CD8-positive, alpha-beta memory T cell (primary cell): Measurements from ENCODE around the gene CCNF. TPM values are rescaled to one million over a fixed set of nuclear protein-coding genes. Genes with fewer than 3 reads are reported as not detected.
"Not testable (repeated sequence)": the region's sequence is repeated elsewhere in the genome, so short reads cannot be mapped to it uniquely, and the experiment has no call there.

ENCODE experiments used
- CTCF ChIA-PET: fragments of 350-600 bp; sonication (Branson Sonifier 250); formaldehyde crosslinking; loops from one replicate; lab custom pipeline; 2021; ENCODE audit warnings: antibody characterized with exemption; lab: Charles Lee
- POLR2A ChIA-PET: fragments of 350-600 bp; sonication (Branson Sonifier 250); formaldehyde crosslinking; loops from one replicate; lab custom pipeline; 2021; ENCODE audit warnings: antibody characterized with exemption; lab: Charles Lee
- DNase-seq, 5 donors: peaks; one replicate each; pipeline versions ENCODE4 v3.0.0 to v3.0.0-alpha.2; 2020 to 2022; ENCODE audit warnings: mixed read lengths in 1 of 5
- H3K27ac ChIP-seq: one replicate; pipeline ENCODE4 v1.7.0; 2013; ENCODE audit warnings: low read depth, mild to moderate bottlenecking, low read length, moderate library complexity
- H3K27me3 ChIP-seq: 2 replicates; pipeline ENCODE4 v1.7.0; 2013; ENCODE audit warnings: low read length, mild to moderate bottlenecking; ENCODE audit not compliant: insufficient read depth, poor library complexity, severe bottlenecking
- H3K36me3 ChIP-seq: 2 replicates; pipeline ENCODE4 v1.7.0; 2013; ENCODE audit warnings: mild to moderate bottlenecking, low read length, moderate library complexity; ENCODE audit not compliant: insufficient read depth
- H3K4me1 ChIP-seq: 2 replicates; pipeline ENCODE4 v1.7.0; 2013; ENCODE audit warnings: mild to moderate bottlenecking, low read length, moderate library complexity; ENCODE audit not compliant: insufficient read depth
- H3K4me3 ChIP-seq: 2 replicates; pipeline ENCODE4 v1.7.0; 2013; ENCODE audit warnings: mild to moderate bottlenecking, low read length
- H3K9me3 ChIP-seq: 2 replicates; pipeline ENCODE4 v1.7.0; 2013; ENCODE audit warnings: mild to moderate bottlenecking, low read length
- H3K27ac Mint-ChIP-seq, 8 donors: one replicate each; pipeline ENCODE4 v1.8.0; 2020 to 2021; ENCODE audit warnings: mixed read lengths in 8 of 8, mild to moderate bottlenecking in 6 of 8, inconsistent platforms in 3 of 8, moderate library complexity in 3 of 8
- H3K27me3 Mint-ChIP-seq, 2 donors: one replicate each; pipeline ENCODE4 v1.8.0; 2020 to 2021; ENCODE audit warnings: mixed read lengths in 2 of 2, mild to moderate bottlenecking in 1 of 2, moderate library complexity in 1 of 2
- H3K36me3 Mint-ChIP-seq, 3 donors: one replicate each; pipeline ENCODE4 v1.8.0; 2020 to 2021; ENCODE audit warnings: mixed read lengths in 3 of 3, inconsistent platforms in 1 of 3, mild to moderate bottlenecking in 1 of 3
- H3K4me1 Mint-ChIP-seq, 3 donors: one replicate each; pipeline ENCODE4 v1.8.0; 2020 to 2021; ENCODE audit warnings: mixed read lengths in 3 of 3, inconsistent platforms in 1 of 3, mild to moderate bottlenecking in 1 of 3
- H3K4me3 Mint-ChIP-seq, 7 donors: one replicate each; pipeline ENCODE4 v1.8.0; 2020 to 2021; ENCODE audit warnings: mixed read lengths in 7 of 7, mild to moderate bottlenecking in 6 of 7, moderate library complexity in 4 of 7, inconsistent platforms in 2 of 7
- H3K9me3 Mint-ChIP-seq, 5 donors: one replicate each; pipeline ENCODE4 v1.8.0; 2020 to 2022; ENCODE audit warnings: mixed read lengths in 5 of 5, mild to moderate bottlenecking in 3 of 5, moderate library complexity in 2 of 5, inconsistent platforms in 1 of 5
- polyA plus RNA-seq: library from polyadenylated mRNA; unstranded; fragments of 300-500 nt; fragmentation: Illumina TruSeq; gene quantifications from one replicate; pipeline ENCODE4 v1.2.3, GENCODE V29; 2021
- total RNA-seq, 2 experiments: library from RNA; stranded (reverse); gene quantifications; one replicate each; pipeline ENCODE4 v1.2.3, GENCODE V29; 2021

CCNF gene
- total and polyA plus RNA-seq, 3 experiments from 2014 or later: 2.6 to 30.8 (median 30.5) TPM

GRCh38 chr16:2439598-2439997, 10.4 kb downstream of the CCNF start:
- H3K36me3 Mint-ChIP-seq: peaks cover 0 to 29% (median 7%) of the 10 kb centered on the region in 3 donors
- H3K27me3 ChIP-seq: no peaks in the 10 kb centered on the region
- DNase-seq: peak in 1 of 5 donors; percentile 3
- no peaks in the 10 kb centered on the region for H3K9me3 ChIP-seq
- no peaks in the 10 kb centered on the region for H3K4me1 ChIP-seq
- H3K4me3 Mint-ChIP-seq: no peak overlapping the region
- no peaks in the 10 kb centered on the region for H3K27me3 Mint-ChIP-seq
- H3K36me3 ChIP-seq: no peaks in the 10 kb centered on the region
- POLR2A ChIA-PET: no interaction called here
- H3K27ac Mint-ChIP-seq: peak overlapping the region in 4 of 8 donors; percentile 31 to 84 (median 56)
- H3K4me1 Mint-ChIP-seq: peaks cover 6 to 13% (median 9%) of the 10 kb centered on the region in 3 donors
- no peak overlapping the region for H3K4me3 ChIP-seq
- no peak overlapping the region for H3K27ac ChIP-seq
- CTCF ChIA-PET: interaction anchor here (1.5 kb wide), 1 partner anchor 10 kb away, joined by 4 read pairs; the partner anchor contains the start of gene CCNF
- H3K9me3 Mint-ChIP-seq: no peaks in the 10 kb centered on the region

- not testable (repeated sequence) for H3K9me3 Mint-ChIP-seq, H3K4me1 ChIP-seq, H3K4me3 Mint-ChIP-seq, H3K36me3 ChIP-seq, H3K9me3 ChIP-seq, H3K27me3 ChIP-seq, H3K27ac ChIP-seq, H3K4me3 ChIP-seq, H3K27me3 Mint-ChIP-seq
- ChIA-PET CTCF (interaction anchor here (1.5 to 1.6 kb wide), 2 partner anchors 12 to 45 kb away, joined by 3 to 4 read pairs; partner anchors contain the start of gene CCNF), POLR2A (interaction anchor here (0.7 kb wide), 1 partner anchor 12 kb away, joined by 3 read pairs; no protein-coding TSS in a partner anchor)
- peak in 1 of 5 donors; percentile 23 for DNase-seq
- Mint-ChIP-seq H3K27ac (peak overlapping the region in 1 of 8 donors; percentile 17), H3K36me3 (peaks cover 0 to 33% (median 6%) of the 10 kb centered on the region in 3 donors), H3K4me1 (peaks cover 6 to 13% (median 9%) of the 10 kb centered on the region in 3 donors)
Measured at GRCh38 chr16:2441143-2441804, 12.0 kb downstream of the CCNF start.

GRCh38 chr16:2443555-2443954, 14.3 kb downstream of the CCNF start:
- H3K27me3 ChIP-seq: no peaks in the 10 kb centered on the region
- Mint-ChIP-seq H3K36me3 (peaks cover 0 to 31% (median 11%) of the 10 kb centered on the region in 3 donors), H3K27ac (no peak overlapping the region), H3K4me1 (peaks cover 6 to 13% (median 9%) of the 10 kb centered on the region in 3 donors), H3K9me3 (no peaks in the 10 kb centered on the region), H3K4me3 (no peak overlapping the region), H3K27me3 (no peaks in the 10 kb centered on the region)
- DNase-seq: peak in 1 of 5 donors; percentile 29
- H3K27ac ChIP-seq: no peak overlapping the region
- CTCF ChIA-PET: no interaction called here
- POLR2A ChIA-PET: interaction anchor here (0.7 kb wide), 1 partner anchor 677 kb away, joined by 3 read pairs; no protein-coding TSS in a partner anchor
- no peaks in the 10 kb centered on the region for H3K36me3 ChIP-seq
- no peaks in the 10 kb centered on the region for H3K4me1 ChIP-seq
- H3K9me3 ChIP-seq: no peaks in the 10 kb centered on the region
- no peak overlapping the region for H3K4me3 ChIP-seq

- no peak overlapping the region for H3K27ac ChIP-seq
- no peaks in the 10 kb centered on the region for H3K36me3 ChIP-seq
- no peaks in the 10 kb centered on the region for H3K27me3 ChIP-seq
- no peak overlapping the region for H3K4me3 ChIP-seq
- H3K27ac Mint-ChIP-seq: no peak overlapping the region
- ChIA-PET POLR2A (no interaction called here), CTCF (no interaction called here)
- no peaks in the 10 kb centered on the region for H3K27me3 Mint-ChIP-seq
- H3K9me3 Mint-ChIP-seq: no peaks in the 10 kb centered on the region
- H3K9me3 ChIP-seq: no peaks in the 10 kb centered on the region
- H3K4me1 ChIP-seq: no peaks in the 10 kb centered on the region
- no peak for DNase-seq
- H3K36me3 Mint-ChIP-seq: peaks cover 0 to 47% (median 8%) of the 10 kb centered on the region in 3 donors
- no peaks in the 10 kb centered on the region for H3K4me1 Mint-ChIP-seq
- H3K4me3 Mint-ChIP-seq: no peak overlapping the region
Measured at GRCh38 chr16:2447920-2448583, 18.8 kb downstream of the CCNF start.

- CTCF ChIA-PET: no interaction called here
- H3K9me3 ChIP-seq: no peaks in the 10 kb centered on the region
Measured at GRCh38 chr16:2449118-2449517, 19.9 kb downstream of the CCNF start.

GRCh38 chr16:2450535-2450934, 21.3 kb downstream of the CCNF start:
- CTCF ChIA-PET: interaction anchor here (0.6 to 1.1 kb wide), 3 partner anchors 27 to 489 kb away, joined by 3 to 4 read pairs (median 4); no protein-coding TSS in a partner anchor

More at GRCh38 chr16:2449118-2449517, 19.9 kb downstream of the CCNF start:
- H3K4me3 ChIP-seq: no peak overlapping the region
- H3K27me3 ChIP-seq: no peaks in the 10 kb centered on the region
- Mint-ChIP-seq H3K9me3 (no peaks in the 10 kb centered on the region), H3K36me3 (peaks cover 0 to 50% (median 10%) of the 10 kb centered on the region in 3 donors), H3K27me3 (no peaks in the 10 kb centered on the region), H3K4me1 (no peaks in the 10 kb centered on the region), H3K27ac (no peak overlapping the region), H3K4me3 (no peak overlapping the region)
- DNase-seq: no peak
- H3K27ac ChIP-seq: no peak overlapping the region
- no peaks in the 10 kb centered on the region for H3K36me3 ChIP-seq
- H3K4me1 ChIP-seq: no peaks in the 10 kb centered on the region
- POLR2A ChIA-PET: no interaction called here

GRCh38 chr16:2450975-2451381, 21.7 kb downstream of the CCNF start:
- Histone ChIP-seq H3K4me1 (no peaks in the 10 kb centered on the region), H3K27me3 (no peaks in the 10 kb centered on the region), H3K36me3 (no peaks in the 10 kb centered on the region), H3K27ac (no peak overlapping the region), H3K4me3 (no peak overlapping the region), H3K9me3 (no peaks in the 10 kb centered on the region)
- no peak for DNase-seq
- H3K27me3 Mint-ChIP-seq: no peaks in the 10 kb centered on the region
- no peak overlapping the region for H3K4me3 Mint-ChIP-seq
- no peak overlapping the region for H3K27ac Mint-ChIP-seq
- no peaks in the 10 kb centered on the region for H3K9me3 Mint-ChIP-seq
- H3K4me1 Mint-ChIP-seq: no peaks in the 10 kb centered on the region
- peaks cover 0 to 38% (median 9%) of the 10 kb centered on the region in 3 donors for H3K36me3 Mint-ChIP-seq
- CTCF ChIA-PET: interaction anchor here (1.1 kb wide), 1 partner anchor 41 kb away, joined by 3 read pairs; no protein-coding TSS in a partner anchor
- POLR2A ChIA-PET: interaction anchor here (0.5 kb wide), 1 partner anchor 609 kb away, joined by 3 read pairs; no protein-coding TSS in a partner anchor

More at GRCh38 chr16:2450535-2450934, 21.3 kb downstream of the CCNF start:
- Mint-ChIP-seq H3K27ac (peak overlapping the region in 1 of 8 donors; percentile 26), H3K9me3 (no peaks in the 10 kb centered on the region), H3K27me3 (no peaks in the 10 kb centered on the region), H3K36me3 (peaks cover 0 to 40% (median 9%) of the 10 kb centered on the region in 3 donors), H3K4me1 (no peaks in the 10 kb centered on the region), H3K4me3 (no peak overlapping the region)
- Histone ChIP-seq H3K4me1 (no peaks in the 10 kb centered on the region), H3K9me3 (no peaks in the 10 kb centered on the region), H3K27ac (no peak overlapping the region), H3K36me3 (no peaks in the 10 kb centered on the region), H3K4me3 (no peak overlapping the region), H3K27me3 (no peaks in the 10 kb centered on the region)
- no peak for DNase-seq
- POLR2A ChIA-PET: interaction anchor here (0.5 kb wide), 1 partner anchor 609 kb away, joined by 3 read pairs; no protein-coding TSS in a partner anchor
